ENCODE results near the gene STK32C.

GRCh38 chr10:132200344-132201110 is 107.2 kb downstream of the STK32C start:
- TF ChIP-seq CTCF (IDR thresholded peaks at IDR 0.05) (no peak), POLR2A (IDR thresholded peaks at IDR 0.05) (no peak)
